A673 (cell line): ENCODE results near the gene BNC2. TPM values are rescaled to one million over a fixed set of nuclear protein-coding genes. Genes with fewer than 3 reads are reported as not detected.

Experiments used
- BruUV-seq: library from RNA; stranded (reverse); fragments of 400-500 nt; replicated peaks from 2 replicates; lab custom pipeline; 2021; lab: Mats Ljungman, UMichigan
- CTCF ChIA-PET: fragments of 300-600 bp; sonication (Branson Sonifier 250); formaldehyde crosslinking; loops from one replicate; lab custom pipeline; 2022; ENCODE audit warnings: antibody characterized with exemption; lab: Charles Lee
- POLR2A ChIA-PET: fragments of 300-600 bp; sonication (Branson Sonifier 250); formaldehyde crosslinking; loops from one replicate; lab custom pipeline; 2022; ENCODE audit warnings: antibody characterized with exemption; ENCODE audit not compliant: low non-redundant PET; lab: Charles Lee
- DNase-seq: peaks from one replicate; pipeline ENCODE4 v3.0.0-alpha.2; 2015; ENCODE audit warnings: low spot score
- H3K27ac ChIP-seq: fragments of 200-600 bp; sonication (generic); 2 replicates; pipeline ENCODE4 v1.5.1; 2016; ENCODE audit warnings: mixed run types, low read depth, mild to moderate bottlenecking, mixed read lengths, antibody characterized with exemption, low read length; ENCODE audit not compliant: poor library complexity, severe bottlenecking
- H3K27me3 ChIP-seq: fragments of 200-600 bp; sonication (generic); replicated peaks from 2 replicates; pipeline ENCODE4 v1.6.1; 2017; ENCODE audit warnings: mixed run types, low read depth, mild to moderate bottlenecking, mixed read lengths, antibody characterized with exemption, low read length; ENCODE audit not compliant: insufficient read depth, poor library complexity
- H3K36me3 ChIP-seq: fragments of 200-600 bp; sonication (generic); 2 replicates; pipeline ENCODE4 v1.6.1; 2016; ENCODE audit warnings: mixed run types, mild to moderate bottlenecking, mixed read lengths, antibody characterized with exemption, low read length; ENCODE audit not compliant: insufficient read depth, poor library complexity, severe bottlenecking
- H3K4me1 ChIP-seq: fragments of 200-600 bp; sonication (generic); 2 replicates; pipeline ENCODE4 v1.6.1; 2017; ENCODE audit warnings: mixed run types, mild to moderate bottlenecking, mixed read lengths, antibody characterized with exemption, low read length; ENCODE audit not compliant: insufficient read depth, poor library complexity, severe bottlenecking
- H3K4me3 ChIP-seq: fragments of 200-600 bp; sonication (generic); 2 replicates; pipeline ENCODE4 v1.5.1; 2016; ENCODE audit warnings: low read depth, mixed run types, mild to moderate bottlenecking, mixed read lengths, low read length; ENCODE audit not compliant: poor library complexity, severe bottlenecking
- H3K9me3 ChIP-seq: fragments of 200-600 bp; sonication (generic); 2 replicates; pipeline ENCODE4 v1.6.1; 2016; ENCODE audit warnings: mixed run types, low read depth, mild to moderate bottlenecking, mixed read lengths, antibody characterized with exemption, low read length; ENCODE audit not compliant: poor library complexity, severe bottlenecking
- CTCF ChIP-seq: fragments of 300-800, 200-600 bp; sonication (generic); conservative IDR thresholded peaks from 2 replicates; pipeline ENCODE4 v1.5.1; 2017; ENCODE audit warnings: low read depth, mild to moderate bottlenecking, antibody characterized with exemption, low read length, moderate library complexity, mixed read lengths
- EZH2 ChIP-seq: fragments of 200-600 bp; sonication (generic); IDR thresholded peaks from 2 replicates; pipeline ENCODE4 v1.6.1; 2017; ENCODE audit warnings: borderline replicate concordance, low read depth, mild to moderate bottlenecking, mixed read lengths, antibody characterized with exemption, low read length; ENCODE audit not compliant: poor library complexity, severe bottlenecking
- intact Hi-C: fragments of 100-400 bp; cut with micrococcal nuclease; formaldehyde crosslinking; loops from one replicate; pipeline ENCODE4 v1.10.0; 2022; ENCODE audit not compliant: unreplicated experiment
- total RNA-seq: library from RNA; stranded (reverse); gene quantifications from 2 replicates; pipeline ENCODE4 v1.2.3, GENCODE V29; 2021

The BNC2 gene
- total RNA-seq, 1 experiment from 2014 or later: 0.45 TPM

GRCh38 chr9:16597136-16597535, 273.3 kb downstream of the BNC2 start:
- intact Hi-C loops: no loop called here
- H3K36me3 ChIP-seq: no peaks in the 10 kb centered on the region
- H3K4me3 ChIP-seq: no peak overlapping the region
- no TSS peak for BruUV-seq
- TF ChIP-seq CTCF (no peak), EZH2 (no peak)
- ChIA-PET CTCF (interaction anchor here (0.6 kb wide), 1 partner anchor 90 kb away, joined by 3 read pairs; no protein-coding TSS in a partner anchor), POLR2A (no interaction called here)
- H3K9me3 ChIP-seq: no peaks in the 10 kb centered on the region
- H3K27ac ChIP-seq: no peak overlapping the region
- no peaks in the 10 kb centered on the region for H3K27me3 ChIP-seq
- no peak for DNase-seq
- H3K4me1 ChIP-seq: no peaks in the 10 kb centered on the region

GRCh38 chr9:16595227-16595626, 275.2 kb downstream of the BNC2 start:
- CTCF ChIA-PET: no interaction called here
- Histone ChIP-seq H3K27ac (no peak overlapping the region), H3K27me3 (no peaks in the 10 kb centered on the region), H3K4me1 (no peaks in the 10 kb centered on the region), H3K9me3 (no peaks in the 10 kb centered on the region), H3K4me3 (no peak overlapping the region), H3K36me3 (no peaks in the 10 kb centered on the region)
- TF ChIP-seq EZH2: no peak
- BruUV-seq: no TSS peak
- intact Hi-C loops: no loop called here
- POLR2A ChIA-PET: no interaction called here
- no peak for DNase-seq

- Histone ChIP-seq H3K27me3 (no peaks in the 10 kb centered on the region), H3K27ac (no peak overlapping the region), H3K36me3 (no peaks in the 10 kb centered on the region), H3K9me3 (no peaks in the 10 kb centered on the region), H3K4me3 (no peak overlapping the region), H3K4me1 (no peaks in the 10 kb centered on the region)
- POLR2A ChIA-PET: no interaction called here
- DNase-seq: no peak
- intact Hi-C loops: no loop called here
- TF ChIP-seq CTCF: no peak
- no peak for TF ChIP-seq EZH2
- CTCF ChIA-PET: no interaction called here
- no TSS peak for BruUV-seq
These were observed 275.7 kb downstream of the BNC2 start for GRCh38 chr9:16594787-16595186.

- TF ChIP-seq CTCF (no peak), EZH2 (no peak)
- intact Hi-C loops: no loop called here
- H3K27me3 ChIP-seq: no peaks in the 10 kb centered on the region
- BruUV-seq: no TSS peak
- H3K4me3 ChIP-seq: no peak overlapping the region
- POLR2A ChIA-PET: no interaction called here
- H3K9me3 ChIP-seq: no peaks in the 10 kb centered on the region
- no peaks in the 10 kb centered on the region for H3K4me1 ChIP-seq
- CTCF ChIA-PET: no interaction called here
- DNase-seq: no peak
- H3K36me3 ChIP-seq: no peaks in the 10 kb centered on the region
- H3K27ac ChIP-seq: no peak overlapping the region
These were observed 276.7 kb downstream of the BNC2 start for GRCh38 chr9:16593746-16594145.
